A673 (cell line): ENCODE results near the gene SENP6.

ENCODE experiments used
- CTCF ChIP-seq: fragments of 300-800, 200-600 bp; sonication (generic); conservative IDR thresholded peaks from 2 replicates; pipeline ENCODE4 v1.5.1; 2017; ENCODE audit warnings: low read depth, mild to moderate bottlenecking, antibody characterized with exemption, low read length, moderate library complexity, mixed read lengths
- EZH2 ChIP-seq: fragments of 200-600 bp; sonication (generic); IDR thresholded peaks from 2 replicates; pipeline ENCODE4 v1.6.1; 2017; ENCODE audit warnings: borderline replicate concordance, low read depth, mild to moderate bottlenecking, mixed read lengths, antibody characterized with exemption, low read length; ENCODE audit not compliant: poor library complexity, severe bottlenecking

GRCh38 chr6:75563032-75563431, 38.6 kb upstream of the SENP6 start:
- TF ChIP-seq CTCF, result peak; percentile 58
- no peak for TF ChIP-seq EZH2
